GM21526 (cell line): ENCODE measurements around the gene SLC25A19.

Experiments
- ATAC-seq: cut with Tn5 transposase; IDR thresholded peaks from one replicate; pipeline ENCODE4 v1.9.1; 2021; ENCODE audit warnings: moderate library complexity; ENCODE audit not compliant: unreplicated experiment, low FRiP score

The SLC25A19 gene

GRCh38 chr17:75244133-75244866 is 44.9 kb downstream of the SLC25A19 start:
- ATAC-seq = no peak

GRCh38 chr17:75242461-75243042 is 46.7 kb downstream of the SLC25A19 start:
- ATAC-seq = no peak

GRCh38 chr17:75241996-75242460 is 47.2 kb downstream of the SLC25A19 start:
- no peak for ATAC-seq

GRCh38 chr17:75241502-75241901 is 47.7 kb downstream of the SLC25A19 start:
- no peak for ATAC-seq

GRCh38 chr17:75241143-75241430 is 48.1 kb downstream of the SLC25A19 start:
- no peak for ATAC-seq

GRCh38 chr17:75240394-75241142 is 48.7 kb downstream of the SLC25A19 start:
- no peak for ATAC-seq

- ATAC-seq = no peak
Observed at GRCh38 chr17:75239778-75240393, 49.3 kb downstream of the SLC25A19 start.

- no peak for ATAC-seq
Observed at GRCh38 chr17:75239214-75239613, 50.0 kb downstream of the SLC25A19 start.

- ATAC-seq = no peak
Observed at GRCh38 chr17:75238684-75239191, 50.5 kb downstream of the SLC25A19 start.

GRCh38 chr17:75238020-75238580 is 51.1 kb downstream of the SLC25A19 start:
- ATAC-seq = no peak

GRCh38 chr17:75237100-75238014 is 51.9 kb downstream of the SLC25A19 start:
- ATAC-seq = no peak

- no peak for ATAC-seq
Observed at GRCh38 chr17:75232786-75233185, 56.4 kb downstream of the SLC25A19 start.

- no peak for ATAC-seq
Observed at GRCh38 chr17:75231741-75232464, 57.3 kb downstream of the SLC25A19 start.

GRCh38 chr17:75231071-75231470 is 58.2 kb downstream of the SLC25A19 start:
- ATAC-seq = no peak

- no peak for ATAC-seq
Observed at GRCh38 chr17:75228847-75229246, 60.4 kb downstream of the SLC25A19 start.

GRCh38 chr17:75228305-75228704 is 60.9 kb downstream of the SLC25A19 start:
- no peak for ATAC-seq

GRCh38 chr17:75227729-75228128 is 61.5 kb downstream of the SLC25A19 start:
- no peak for ATAC-seq

- no peak for ATAC-seq
Observed at GRCh38 chr17:75225016-75225415, 64.2 kb downstream of the SLC25A19 start.
